Measurements from ENCODE around the gene SLC38A8.

The SLC38A8 gene

DNA sequence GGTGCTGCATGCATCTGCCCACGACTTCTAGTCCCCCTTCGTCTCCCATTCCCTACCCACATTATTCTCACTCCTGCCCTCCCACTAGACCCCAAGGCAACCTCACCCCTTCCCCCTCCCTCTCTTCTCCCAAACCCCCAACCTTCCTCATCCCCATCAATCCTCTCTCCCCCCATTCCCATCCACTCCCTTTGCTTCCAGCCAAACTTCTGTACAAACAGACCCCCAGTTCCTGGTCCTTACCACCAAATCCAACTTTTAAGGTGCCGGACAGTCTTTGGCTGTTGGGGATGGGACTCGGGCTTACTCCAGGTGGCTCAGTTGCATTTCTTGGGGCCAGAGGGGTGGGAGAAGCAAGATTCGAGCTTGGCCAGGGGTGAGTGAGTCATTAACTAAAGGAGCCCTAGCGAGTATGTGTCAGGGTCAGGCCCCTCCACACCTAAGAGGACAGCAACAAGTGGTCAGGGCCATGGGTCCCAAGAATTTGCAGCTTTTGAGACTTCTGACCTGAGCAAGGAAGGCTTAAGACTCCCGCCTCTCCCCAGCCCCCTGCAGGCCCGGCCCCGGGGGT, at the start of gene SLC38A8:
TSS of gene SLC38A8 (minus strand) at position 488 of the 571 bp plus-strand sequence. CDS start 638 bp downstream, outside the sequence.
- no peak for DNase-seq (ENCODE audit: low read depth, low spot score)

DNA sequence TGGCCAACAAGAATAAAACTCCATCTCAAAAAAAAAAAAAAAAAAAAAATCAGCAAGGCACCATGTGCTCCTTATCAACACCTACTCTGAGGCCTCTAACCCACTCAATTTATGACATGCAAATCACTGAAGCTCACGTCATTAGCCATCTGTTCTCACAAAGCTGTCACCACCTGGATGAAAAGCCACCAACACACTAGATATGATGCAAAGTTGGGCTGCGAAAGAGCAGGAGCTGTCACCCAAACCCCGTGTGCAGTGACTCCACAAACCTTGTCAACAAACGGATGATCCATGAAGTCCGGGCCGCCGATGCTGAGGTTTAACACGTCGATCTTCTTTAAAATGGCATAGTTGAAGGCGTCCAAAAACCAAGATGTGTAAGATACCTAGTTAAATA, 48.9 kb upstream of the SLC38A8 start:
- DNase-seq (ENCODE audit: low read depth, low spot score) = no peak

DNA sequence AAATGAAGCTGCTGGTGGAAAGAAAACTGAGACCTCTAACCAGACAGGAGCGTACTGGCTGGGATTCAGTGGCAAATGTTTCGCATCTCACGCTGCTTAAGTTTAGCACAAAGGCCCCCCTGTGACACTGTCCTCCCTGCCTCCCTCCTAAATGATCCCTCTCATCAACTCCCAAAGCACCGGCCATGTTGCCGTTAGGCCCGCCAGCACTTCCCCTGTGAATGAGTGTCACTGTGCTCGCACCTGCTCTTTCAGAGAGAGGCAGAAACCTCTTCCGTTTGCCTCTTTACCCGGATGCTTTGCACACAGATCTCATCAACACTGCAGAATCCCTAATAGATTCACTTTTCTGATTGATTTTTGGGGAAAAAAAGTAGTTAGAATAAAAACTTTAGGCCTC, 47.6 kb upstream of the SLC38A8 start:
- no peak for DNase-seq (ENCODE audit: low read depth, low spot score)

DNA sequence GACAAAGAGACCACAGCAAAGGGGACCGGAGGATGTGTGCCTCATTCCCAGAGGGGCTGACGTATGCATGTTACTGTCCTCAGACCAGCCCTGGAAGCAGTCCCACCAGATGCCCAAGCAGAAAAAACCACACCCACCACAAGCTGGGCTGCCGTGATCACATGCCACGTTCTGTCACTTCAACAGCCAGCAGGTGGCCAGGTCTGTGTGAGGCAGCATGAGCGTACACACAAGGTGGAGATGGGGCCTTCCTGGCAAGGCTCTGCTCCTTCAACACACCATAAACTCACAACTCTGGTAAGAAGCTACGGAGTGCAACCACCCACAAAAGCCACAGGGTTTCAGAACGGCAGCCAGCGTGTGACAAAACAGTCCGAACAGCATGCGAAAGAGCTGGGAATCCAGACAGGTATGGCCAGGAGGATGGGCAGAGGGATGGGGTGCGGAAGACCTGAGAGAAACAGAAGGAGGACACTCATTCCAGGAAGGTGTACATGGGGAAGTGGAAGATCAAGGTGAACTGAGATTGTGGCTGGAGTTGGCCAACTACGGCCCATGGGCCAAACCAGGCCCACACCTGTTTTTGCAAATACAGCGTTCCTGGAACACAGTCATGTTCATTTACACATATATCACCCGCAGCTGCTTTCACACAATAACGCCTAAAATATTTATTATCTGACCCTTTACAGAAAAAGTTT, 46.2 kb upstream of the SLC38A8 start:
- peak; percentile 31 for DNase-seq (ENCODE audit: low read depth, low spot score)

DNA sequence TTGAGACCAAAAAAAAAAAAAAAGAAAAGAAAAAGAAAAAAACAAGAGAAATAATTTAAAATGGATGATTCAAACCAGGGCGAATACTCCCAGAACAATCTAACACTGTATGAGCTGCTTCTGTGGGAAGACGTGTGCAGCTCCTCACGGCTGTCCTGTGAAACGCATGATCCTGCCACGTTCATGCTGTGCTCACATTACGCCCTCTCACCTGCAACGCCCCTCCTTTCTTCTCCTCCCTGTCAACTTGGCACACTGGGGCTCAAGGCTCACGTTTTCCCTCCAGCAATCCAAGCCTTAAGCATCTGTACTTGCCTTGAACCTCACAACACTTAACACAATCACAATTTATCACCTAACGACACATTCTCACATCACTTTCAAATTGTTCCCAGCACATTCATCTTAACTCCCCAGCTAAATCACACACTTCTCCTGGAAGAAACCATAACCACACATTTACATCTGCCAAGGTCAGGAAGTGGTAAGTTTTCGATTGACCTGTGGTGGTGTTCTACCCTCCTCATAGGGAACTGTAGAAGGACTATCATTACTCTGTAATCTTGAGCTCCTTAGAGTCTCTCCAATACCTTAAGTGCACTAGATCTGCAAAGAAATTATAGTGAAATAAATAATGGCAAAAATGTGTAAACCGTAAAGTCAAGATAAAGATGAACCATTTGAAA, 45.0 kb upstream of the SLC38A8 start:
- DNase-seq (ENCODE audit: low read depth, low spot score) = no peak

DNA sequence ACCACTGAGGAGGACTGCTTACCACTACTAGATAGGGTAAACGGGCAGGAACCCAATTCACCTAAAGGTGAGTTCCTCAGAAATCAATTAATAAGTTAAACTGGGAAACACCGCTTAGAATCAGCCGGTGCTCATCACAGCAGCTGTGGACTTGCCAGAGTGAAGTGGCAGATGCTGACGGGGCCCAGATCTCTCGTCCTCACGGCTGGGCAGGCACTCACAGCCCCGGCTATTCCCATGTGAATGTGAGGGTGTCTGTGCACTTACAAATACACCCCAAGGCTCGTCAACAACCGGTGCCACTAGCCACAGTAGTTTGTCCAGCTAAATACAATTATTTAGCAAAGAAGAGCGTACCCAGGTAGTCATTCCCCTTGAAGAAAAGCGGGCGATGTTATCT, 44.4 kb upstream of the SLC38A8 start:
- DNase-seq (ENCODE audit: low read depth, low spot score) = no peak

DNA sequence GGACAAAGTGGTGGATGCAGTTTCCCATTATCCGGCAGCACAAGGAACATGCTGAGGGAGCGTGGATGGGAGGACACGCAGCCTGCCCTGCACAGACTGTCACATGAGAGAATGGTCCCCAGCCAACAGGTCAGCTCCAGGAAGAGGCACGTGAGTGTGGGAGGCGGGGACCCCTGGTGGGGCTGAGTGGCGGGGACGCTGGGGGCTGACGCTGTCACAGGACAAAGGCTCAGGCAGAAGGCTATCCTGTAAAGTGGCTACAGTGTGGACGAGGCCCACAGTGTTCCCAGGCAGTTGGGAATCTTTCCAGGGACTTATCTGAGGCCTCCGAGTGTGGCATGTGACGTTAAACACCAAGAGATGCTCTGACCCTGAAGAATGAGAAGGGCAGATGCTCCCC, 43.7 kb upstream of the SLC38A8 start:
- no peak for DNase-seq (ENCODE audit: low read depth, low spot score)

DNA sequence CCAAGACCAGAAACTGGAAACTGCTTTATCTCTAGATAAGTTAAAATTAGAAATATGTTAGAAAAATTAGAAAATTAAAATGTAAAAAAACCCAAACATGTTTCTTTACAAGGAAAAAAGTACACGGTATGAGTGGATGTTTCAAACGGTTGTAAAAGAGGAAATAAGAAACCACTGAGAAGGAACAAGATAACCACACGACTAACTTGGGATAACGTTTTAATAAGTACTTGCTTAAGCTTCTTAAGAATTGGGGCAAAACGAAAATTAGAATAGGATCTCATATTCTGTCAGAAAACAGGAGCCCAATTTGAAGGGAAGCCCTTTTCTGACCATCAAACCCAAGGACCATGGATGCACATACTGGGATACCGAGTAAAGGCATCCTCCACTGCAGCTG, 43.2 kb upstream of the SLC38A8 start:
- no peak for DNase-seq (ENCODE audit: low read depth, low spot score)

DNA sequence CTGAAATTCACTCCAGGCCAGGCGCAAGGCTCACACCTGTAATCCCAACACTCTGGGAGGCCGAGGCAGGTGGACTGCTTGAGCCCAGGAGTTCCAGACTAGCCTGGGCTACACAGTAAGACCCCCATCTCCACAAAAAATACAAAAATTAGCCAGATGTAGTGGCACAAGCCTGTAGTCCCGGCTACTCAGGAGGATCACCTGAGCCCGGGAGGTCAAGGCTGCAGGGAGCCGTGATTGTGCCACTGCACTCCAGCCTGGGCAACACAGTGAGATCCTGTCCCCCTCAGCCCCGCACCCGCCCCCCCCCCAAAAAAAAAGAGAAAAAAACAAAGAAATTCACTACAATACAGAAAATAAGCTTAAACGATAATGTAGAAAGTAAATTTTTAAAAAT, 42.7 kb upstream of the SLC38A8 start:
- DNase-seq (ENCODE audit: low read depth, low spot score) = no peak

DNA sequence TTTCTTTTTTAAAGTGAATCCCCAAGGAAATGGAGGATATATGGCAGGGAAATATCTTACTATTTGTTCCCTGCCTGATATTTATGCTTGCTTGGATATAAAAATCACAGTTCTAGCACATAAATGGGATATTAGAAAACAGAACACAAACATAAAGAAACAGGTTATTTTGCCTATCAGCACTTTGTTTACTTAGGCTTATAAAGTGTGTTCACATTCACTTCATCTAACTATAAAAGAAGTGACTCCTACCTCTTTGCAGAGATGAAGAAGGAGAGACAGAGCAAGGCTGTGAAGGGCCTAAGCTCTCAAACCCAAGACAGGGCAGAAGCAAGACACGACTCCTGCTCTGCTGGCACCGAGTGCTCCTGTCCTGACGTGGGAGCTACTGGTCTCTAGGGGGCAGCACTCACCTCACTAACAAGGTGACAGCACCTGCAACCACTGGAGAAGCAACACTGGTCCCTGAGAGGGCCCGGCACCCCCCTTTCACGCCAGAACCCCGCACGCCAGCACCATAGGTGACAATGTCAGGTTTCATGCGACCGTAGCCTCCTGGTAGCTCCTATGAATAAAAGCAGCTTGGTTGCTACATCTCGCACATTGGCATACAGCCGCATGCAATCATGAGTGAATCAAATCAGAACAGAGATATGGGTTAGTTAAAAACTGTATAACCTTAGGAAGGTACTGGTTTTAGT, 42.1 kb upstream of the SLC38A8 start:
- DNase-seq (ENCODE audit: low read depth, low spot score) = peak; percentile 78

DNA sequence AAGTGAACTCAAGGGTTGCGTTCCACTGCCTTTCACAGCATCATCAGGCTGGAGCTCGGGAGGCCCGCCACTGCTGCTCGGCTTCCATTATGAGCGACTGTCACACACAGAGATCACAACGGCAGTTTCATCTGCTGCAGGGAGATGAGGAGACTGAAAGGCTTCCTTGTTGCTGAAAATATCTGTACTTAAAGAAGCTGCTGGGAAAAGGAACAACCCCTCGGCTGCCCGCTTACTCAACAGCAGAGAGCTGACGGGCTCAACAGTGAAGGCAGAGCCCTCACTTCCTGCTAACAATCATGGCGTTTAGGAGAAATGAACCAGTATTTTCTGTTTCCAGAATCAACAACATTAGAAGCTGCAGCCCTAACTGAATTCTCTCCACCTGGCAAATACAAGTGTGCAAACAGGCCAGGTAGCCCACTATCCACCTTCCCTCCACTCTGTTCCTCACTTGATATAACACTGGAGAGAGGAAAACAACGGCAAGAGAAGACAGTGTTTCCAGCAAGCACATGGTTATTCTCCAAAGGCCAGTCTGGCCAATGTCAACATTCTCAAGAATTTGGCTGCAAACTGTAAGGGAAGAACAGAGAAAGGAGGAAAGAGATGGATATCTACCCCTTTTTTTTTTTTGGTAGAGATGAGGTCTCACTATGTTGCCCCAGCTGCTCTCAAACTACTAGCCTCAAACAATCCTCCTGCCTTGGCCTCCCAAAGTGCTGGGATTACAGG, 40.4 kb upstream of the SLC38A8 start:
- DNase-seq (ENCODE audit: low read depth, low spot score) = no peak

DNA sequence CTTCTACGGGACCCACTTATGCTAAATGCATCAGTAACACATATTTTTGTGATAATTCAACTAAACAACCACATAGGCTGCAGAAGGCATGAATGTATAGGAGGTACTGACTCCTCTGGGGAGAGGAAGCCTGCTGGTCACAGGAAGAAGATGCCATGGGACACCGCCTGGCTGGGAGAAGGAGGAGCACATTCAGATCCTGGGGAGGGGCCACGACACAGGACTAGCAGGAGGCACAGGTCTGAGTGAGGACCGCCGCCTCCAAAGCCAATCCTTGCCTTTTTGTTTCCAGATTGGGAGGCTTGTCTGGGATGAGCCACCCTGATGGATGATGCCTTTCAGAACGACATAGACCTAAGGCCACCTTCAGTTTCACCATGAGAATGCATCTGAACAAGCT, 39.5 kb upstream of the SLC38A8 start:
- no peak for DNase-seq (ENCODE audit: low read depth, low spot score)

DNA sequence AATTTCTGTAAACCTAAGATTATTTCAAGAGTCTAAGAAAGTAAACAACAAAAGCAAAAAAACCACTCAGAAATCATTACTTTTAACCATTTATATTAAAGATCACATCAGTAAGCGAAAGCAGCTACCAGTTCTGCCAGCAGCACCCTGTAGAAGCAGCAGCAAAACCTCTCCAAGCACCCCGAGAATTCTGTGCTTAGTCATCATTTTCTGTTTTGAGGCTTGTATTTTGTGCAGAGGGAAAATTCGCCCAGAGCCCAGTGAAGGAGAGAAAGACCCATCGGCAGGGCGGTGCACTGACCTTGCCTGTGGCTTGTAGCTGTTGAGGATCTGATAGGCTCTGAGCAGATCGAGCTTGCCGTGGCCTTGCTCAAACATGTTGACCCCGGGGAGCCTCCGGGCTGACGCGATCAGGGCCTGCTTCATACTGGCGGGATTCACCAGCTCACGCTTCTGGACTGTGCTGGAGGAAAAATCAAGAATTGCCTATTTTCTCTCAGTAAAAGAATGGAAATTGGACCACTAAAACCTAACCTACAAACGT, 38.9 kb upstream of the SLC38A8 start:
- DNase-seq (ENCODE audit: low read depth, low spot score) = no peak

DNA sequence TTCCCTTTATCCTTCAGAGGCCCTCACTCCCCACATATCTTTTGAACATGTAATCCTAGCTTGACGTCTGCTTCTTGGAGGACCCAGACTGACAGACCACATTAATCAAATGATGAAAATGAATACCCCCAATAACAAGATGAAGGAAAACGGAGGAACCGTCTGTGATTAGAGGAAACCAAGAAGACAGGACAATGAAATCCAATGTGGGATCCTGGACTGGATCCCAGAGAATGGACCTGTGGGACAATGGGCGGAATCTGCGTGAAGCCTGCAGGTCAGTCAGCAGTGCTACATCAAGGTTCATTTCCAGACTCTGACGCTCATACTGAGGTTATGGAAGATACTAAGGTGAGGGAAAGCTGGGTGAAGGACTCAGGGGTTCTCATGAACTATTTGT, 38.2 kb upstream of the SLC38A8 start:
- DNase-seq (ENCODE audit: low read depth, low spot score) = no peak

DNA sequence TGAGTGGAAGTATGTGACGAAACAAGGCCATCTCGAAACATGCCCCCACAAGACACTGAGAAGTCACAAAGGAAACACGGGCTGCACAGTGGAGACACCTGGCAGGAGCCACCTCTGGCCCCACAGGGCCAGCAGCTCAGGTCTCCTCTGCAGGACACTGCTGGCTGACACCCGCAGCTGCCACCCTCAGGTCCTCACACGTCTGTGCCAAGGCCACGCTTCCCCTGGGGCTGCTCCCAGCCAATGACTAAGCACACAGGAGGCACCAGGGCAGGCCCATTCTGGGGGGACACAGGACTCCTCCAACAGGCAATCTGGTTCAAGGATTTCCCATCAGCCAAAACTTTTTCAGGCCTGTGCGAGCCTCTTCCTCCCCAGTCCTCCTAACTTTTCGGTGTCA, 37.8 kb upstream of the SLC38A8 start:
- no peak for DNase-seq (ENCODE audit: low read depth, low spot score)

DNA sequence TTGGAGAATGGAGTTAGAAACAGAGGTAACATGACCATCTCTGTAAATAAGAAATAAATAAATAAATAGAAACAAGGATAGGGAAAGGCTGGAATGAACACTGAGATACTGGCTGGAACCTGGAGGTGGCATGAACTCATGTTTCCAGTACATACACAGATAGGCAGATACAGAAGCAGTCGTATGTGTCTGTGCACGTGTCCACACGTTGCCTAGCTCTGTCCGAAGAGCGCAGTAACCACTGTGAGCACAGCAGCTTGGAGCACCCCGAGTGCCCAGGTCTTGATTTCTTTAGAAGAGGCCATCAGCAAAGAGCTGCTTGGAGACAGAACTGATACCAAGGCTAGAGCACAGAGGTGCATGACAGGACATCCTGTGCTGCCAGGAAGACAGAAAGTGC, 37.1 kb upstream of the SLC38A8 start:
- no peak for DNase-seq (ENCODE audit: low read depth, low spot score)

DNA sequence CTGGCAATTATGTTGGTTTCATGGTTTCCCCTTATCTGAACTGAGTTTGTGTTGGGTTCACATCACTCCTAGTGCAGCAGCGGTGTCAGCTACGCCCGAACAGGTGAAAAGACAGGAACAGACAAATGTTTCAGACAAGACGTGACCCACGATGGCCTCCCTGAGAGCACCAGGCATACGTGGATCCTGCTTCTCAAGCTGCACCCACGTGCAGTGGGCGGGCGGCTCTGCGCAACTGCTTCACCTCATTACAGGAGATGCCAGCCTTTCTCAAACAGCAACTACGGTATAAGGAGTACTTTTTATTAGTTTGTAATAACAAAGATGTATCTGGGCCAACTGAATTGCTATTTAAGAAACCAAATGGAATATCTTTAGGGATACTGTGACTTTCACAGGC, 32.8 kb upstream of the SLC38A8 start:
- DNase-seq (ENCODE audit: low read depth, low spot score) = no peak

DNA sequence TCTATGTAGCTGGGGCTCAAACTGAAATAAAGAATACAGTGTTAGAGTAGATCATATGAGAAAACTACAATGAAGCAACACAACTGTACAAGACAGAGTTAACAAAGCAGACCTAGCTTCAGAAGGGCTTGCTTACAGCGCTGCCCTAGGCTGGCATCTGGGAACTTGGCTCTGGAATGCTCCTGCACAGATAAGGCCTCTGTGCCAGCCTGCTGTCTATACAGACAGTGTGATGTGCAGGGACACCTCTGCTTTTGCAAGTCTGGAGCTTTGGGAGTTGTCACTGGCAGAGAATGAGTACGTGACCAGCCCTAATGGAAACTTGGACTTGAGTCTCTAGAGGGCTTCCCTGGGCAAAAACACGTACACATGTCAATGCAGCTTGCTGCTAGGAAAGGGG, 32.1 kb upstream of the SLC38A8 start:
- no peak for DNase-seq (ENCODE audit: low read depth, low spot score)

DNA sequence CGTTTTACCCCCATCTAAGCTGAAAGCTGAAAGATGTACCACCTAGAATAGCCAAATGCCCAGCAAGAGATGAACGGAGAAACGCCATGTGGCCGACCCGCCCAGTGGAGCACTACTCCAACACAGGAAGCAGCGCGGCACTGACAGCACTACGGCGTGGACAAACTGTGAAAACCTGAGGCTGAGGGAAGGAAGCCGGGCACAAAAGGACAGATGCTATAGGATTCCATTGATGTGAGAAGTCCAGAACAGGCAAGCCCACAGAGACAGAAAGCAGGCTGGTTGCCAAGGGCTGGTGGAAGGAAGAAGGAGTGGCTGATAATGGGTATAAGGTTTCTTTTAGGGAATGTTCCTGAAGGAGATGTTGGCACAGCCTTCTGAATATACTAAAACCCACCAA, 29.4 kb upstream of the SLC38A8 start:
- peak; percentile 66 for DNase-seq (ENCODE audit: low read depth, low spot score)

DNA sequence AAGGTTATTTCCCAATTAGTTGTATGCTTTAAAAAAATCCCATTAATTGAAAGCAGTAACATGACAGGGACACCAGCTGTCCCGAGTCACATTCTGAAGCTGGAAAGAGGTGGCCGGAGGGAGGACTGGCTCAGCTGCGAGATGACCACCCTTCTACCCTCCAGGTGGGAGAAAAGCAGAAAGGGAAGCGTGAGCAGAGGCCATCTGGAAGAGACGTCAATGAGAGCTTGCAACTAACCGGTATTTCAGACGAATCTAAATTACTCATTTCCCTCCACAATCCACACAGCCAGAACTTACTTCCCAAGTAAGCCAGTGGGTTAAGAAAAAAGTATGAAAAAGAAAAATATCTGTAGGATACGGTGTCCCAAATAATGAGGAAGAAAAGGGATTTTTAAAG, 28.5 kb upstream of the SLC38A8 start:
- DNase-seq (ENCODE audit: low read depth, low spot score) = no peak

DNA sequence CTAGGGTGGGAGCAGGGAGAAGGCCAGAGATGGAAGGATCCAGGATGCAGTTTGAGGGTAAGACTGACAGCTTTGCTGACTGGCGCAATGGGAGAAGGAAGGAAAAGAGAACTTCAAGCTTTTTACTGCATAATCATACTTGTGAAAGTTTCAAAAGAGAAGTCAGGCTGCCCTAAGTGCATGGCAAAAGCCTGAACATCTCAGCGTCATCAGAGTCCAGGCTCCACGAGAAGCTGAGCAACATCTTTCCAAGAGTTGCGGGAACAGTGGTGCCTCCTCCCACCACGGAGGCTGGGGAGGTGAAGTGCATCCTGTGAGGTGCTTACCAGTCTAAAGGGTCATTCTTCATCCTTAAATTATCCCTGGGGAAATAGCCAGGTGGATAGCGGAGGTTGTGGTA, 26.9 kb upstream of the SLC38A8 start:
- no peak for DNase-seq (ENCODE audit: low read depth, low spot score)
